Measurements from ENCODE around the gene SGMS1.

DNA sequence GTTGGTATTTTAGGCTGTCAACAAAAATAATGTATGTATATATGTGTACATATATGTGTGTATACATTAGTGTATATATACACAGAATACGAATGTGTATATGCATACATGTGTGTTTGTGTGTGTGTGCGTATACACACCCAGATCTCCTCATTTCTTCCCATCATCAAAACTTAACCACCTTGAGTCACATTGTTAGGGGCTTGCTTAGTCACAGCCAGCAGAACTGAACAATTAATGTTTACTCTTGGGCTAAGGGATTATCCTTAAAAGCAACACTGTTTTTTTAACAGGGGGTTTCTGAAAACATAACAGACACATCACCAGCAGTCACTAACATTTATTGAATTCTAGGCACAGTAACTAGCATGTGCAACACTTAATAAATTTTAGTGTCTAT lies 289.5 kb downstream of the SGMS1 start:
- TF ChIP-seq POLR2A (IDR thresholded peaks at IDR 0.05) (no peak), POLR2AphosphoS5 (IDR thresholded peaks at IDR 0.05) (no peak)
- TF ChIP-seq, protein P1, sequence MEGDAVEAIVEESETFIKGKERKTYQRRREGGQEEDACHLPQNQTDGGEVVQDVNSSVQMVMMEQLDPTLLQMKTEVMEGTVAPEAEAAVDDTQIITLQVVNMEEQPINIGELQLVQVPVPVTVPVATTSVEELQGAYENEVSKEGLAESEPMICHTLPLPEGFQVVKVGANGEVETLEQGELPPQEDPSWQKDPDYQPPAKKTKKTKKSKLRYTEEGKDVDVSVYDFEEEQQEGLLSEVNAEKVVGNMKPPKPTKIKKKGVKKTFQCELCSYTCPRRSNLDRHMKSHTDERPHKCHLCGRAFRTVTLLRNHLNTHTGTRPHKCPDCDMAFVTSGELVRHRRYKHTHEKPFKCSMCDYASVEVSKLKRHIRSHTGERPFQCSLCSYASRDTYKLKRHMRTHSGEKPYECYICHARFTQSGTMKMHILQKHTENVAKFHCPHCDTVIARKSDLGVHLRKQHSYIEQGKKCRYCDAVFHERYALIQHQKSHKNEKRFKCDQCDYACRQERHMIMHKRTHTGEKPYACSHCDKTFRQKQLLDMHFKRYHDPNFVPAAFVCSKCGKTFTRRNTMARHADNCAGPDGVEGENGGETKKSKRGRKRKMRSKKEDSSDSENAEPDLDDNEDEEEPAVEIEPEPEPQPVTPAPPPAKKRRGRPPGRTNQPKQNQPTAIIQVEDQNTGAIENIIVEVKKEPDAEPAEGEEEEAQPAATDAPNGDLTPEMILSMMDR (IDR thresholded peaks at IDR 0.05): no peak

Measured in prostate gland (tissue), 2 donors.